MM.1S (cell line): Measurements from ENCODE around the gene DMXL2.

Source experiments
- DNase-seq: peaks from one replicate; pipeline ENCODE4 v3.0.0-alpha.2; 2015
- H2AFZ ChIP-seq: fragments of 300-600 bp; sonication (generic); 2 replicates; pipeline ENCODE4 v1.6.0; 2016; ENCODE audit warnings: antibody characterized with exemption, low read length
- H3F3A ChIP-seq: fragments of 300-600 bp; sonication (generic); 2 replicates; pipeline ENCODE4 v1.6.1; 2016; ENCODE audit warnings: mild to moderate bottlenecking, antibody characterized with exemption, low read length, moderate library complexity, mixed read lengths; ENCODE audit not compliant: insufficient read depth
- H3K27ac ChIP-seq: fragments of 300-600 bp; sonication (generic); 2 replicates; pipeline ENCODE4 v1.5.1; 2016; ENCODE audit warnings: mild to moderate bottlenecking, low read length
- H3K27me3 ChIP-seq: fragments of 300-600 bp; sonication (generic); replicated peaks from 2 replicates; pipeline ENCODE4 v1.6.0; 2016; ENCODE audit warnings: low read length; ENCODE audit not compliant: insufficient read depth
- H3K36me3 ChIP-seq: fragments of 300-600 bp; sonication (generic); replicated peaks from 2 replicates; pipeline ENCODE4 v1.6.1; 2016; ENCODE audit warnings: mild to moderate bottlenecking, low read length, mixed read lengths; ENCODE audit not compliant: insufficient read depth
- H3K4me1 ChIP-seq: fragments of 300-600 bp; sonication (generic); 2 replicates; pipeline ENCODE4 v1.6.1; 2016; ENCODE audit warnings: low read length, mixed read lengths
- H3K4me2 ChIP-seq: fragments of 300-600 bp; sonication (generic); 2 replicates; pipeline ENCODE4 v1.6.0; 2016; ENCODE audit warnings: low read depth, low read length
- H3K4me3 ChIP-seq: fragments of 300-600 bp; sonication (generic); 2 replicates; pipeline ENCODE4 v1.5.1; 2016; ENCODE audit warnings: low read length, mixed read lengths
- H3K79me2 ChIP-seq: fragments of 300-600 bp; sonication (generic); 2 replicates; pipeline ENCODE4 v1.6.1; 2016; ENCODE audit warnings: mixed run types, low read length, mixed read lengths
- H3K9ac ChIP-seq: fragments of 300-600 bp; sonication (generic); 2 replicates; pipeline ENCODE4 v1.6.1; 2016; ENCODE audit warnings: low read length, mixed read lengths
- H3K9me2 ChIP-seq: fragments of 300-600 bp; sonication (generic); replicated peaks from 2 replicates; pipeline ENCODE4 v1.6.1; 2016; ENCODE audit warnings: mild to moderate bottlenecking, low read length, mixed read lengths; ENCODE audit not compliant: insufficient read depth
- H3K9me3 ChIP-seq: fragments of 300-600 bp; sonication (generic); replicated peaks from 2 replicates; pipeline ENCODE4 v1.6.1; 2016; ENCODE audit warnings: mild to moderate bottlenecking, low read length, mixed read lengths; ENCODE audit not compliant: insufficient read depth
- H4K20me1 ChIP-seq: fragments of 300-600 bp; sonication (generic); 2 replicates; pipeline ENCODE4 v1.6.1; 2016; ENCODE audit warnings: mild to moderate bottlenecking, low read length, moderate library complexity, mixed read lengths; ENCODE audit not compliant: insufficient read depth
- EZH2 ChIP-seq: fragments of 300-600 bp; sonication (generic); optimal IDR thresholded peaks from 2 replicates; pipeline ENCODE3; 2017; ENCODE audit warnings: low read depth, mild to moderate bottlenecking, antibody characterized with exemption, low read length, mixed read lengths
- EZH2phosphoT487 ChIP-seq: fragments of 300-600 bp; sonication (generic); IDR thresholded peaks from 2 replicates; pipeline ENCODE4 v1.6.1; 2018; ENCODE audit warnings: antibody characterized with exemption, low read length
- TF ChIP-seq, protein P1 (sequence below): fragments of 300-600 bp; sonication (generic); IDR thresholded peaks from 2 replicates; pipeline ENCODE4 v1.5.1; 2016; ENCODE audit warnings: antibody characterized with exemption, low read length, mixed read lengths

The DMXL2 gene

DNA sequence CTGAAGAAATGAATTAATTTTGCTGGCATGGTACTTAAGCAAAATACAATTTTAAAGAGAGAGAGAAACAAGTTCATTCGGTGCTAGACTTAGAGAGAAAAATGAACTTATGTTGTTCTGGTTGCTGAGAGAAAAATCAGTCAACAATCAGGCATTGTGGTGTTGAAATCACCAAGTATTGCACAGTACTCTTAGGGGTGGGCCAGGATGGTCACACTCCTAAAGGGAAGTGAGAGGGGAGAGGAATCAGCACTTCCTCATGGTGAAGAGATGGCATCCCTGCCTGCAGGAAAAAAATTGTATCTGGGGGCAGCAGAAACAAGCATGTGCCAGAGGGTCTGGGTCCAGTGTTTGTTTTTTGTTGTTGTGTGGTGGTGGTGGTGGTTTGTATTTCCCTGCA, 7.0 kb upstream of the DMXL2 start:
- H3K4me3 ChIP-seq: no peak overlapping the region
- peaks cover 12% of the 10 kb centered on the region for H3K4me1 ChIP-seq
- H4K20me1 ChIP-seq: no peaks in the 10 kb centered on the region
- H3K79me2 ChIP-seq: no peaks in the 10 kb centered on the region
- H3K9ac ChIP-seq: no peak overlapping the region
- no peaks in the 10 kb centered on the region for H3K36me3 ChIP-seq
- H3K4me2 ChIP-seq: no peak overlapping the region
- no peak overlapping the region for H2AFZ ChIP-seq
- peaks cover 9% of the 10 kb centered on the region; the same call in 1 of the 2 replicates for H3F3A ChIP-seq
- H3K27ac ChIP-seq: no peak overlapping the region
- TF ChIP-seq EZH2phosphoT487 (no peak), EZH2 (no peak)
- TF ChIP-seq, protein P1, sequence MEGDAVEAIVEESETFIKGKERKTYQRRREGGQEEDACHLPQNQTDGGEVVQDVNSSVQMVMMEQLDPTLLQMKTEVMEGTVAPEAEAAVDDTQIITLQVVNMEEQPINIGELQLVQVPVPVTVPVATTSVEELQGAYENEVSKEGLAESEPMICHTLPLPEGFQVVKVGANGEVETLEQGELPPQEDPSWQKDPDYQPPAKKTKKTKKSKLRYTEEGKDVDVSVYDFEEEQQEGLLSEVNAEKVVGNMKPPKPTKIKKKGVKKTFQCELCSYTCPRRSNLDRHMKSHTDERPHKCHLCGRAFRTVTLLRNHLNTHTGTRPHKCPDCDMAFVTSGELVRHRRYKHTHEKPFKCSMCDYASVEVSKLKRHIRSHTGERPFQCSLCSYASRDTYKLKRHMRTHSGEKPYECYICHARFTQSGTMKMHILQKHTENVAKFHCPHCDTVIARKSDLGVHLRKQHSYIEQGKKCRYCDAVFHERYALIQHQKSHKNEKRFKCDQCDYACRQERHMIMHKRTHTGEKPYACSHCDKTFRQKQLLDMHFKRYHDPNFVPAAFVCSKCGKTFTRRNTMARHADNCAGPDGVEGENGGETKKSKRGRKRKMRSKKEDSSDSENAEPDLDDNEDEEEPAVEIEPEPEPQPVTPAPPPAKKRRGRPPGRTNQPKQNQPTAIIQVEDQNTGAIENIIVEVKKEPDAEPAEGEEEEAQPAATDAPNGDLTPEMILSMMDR: no peak
- H3K9me2 ChIP-seq: no peaks in the 10 kb centered on the region
- DNase-seq: no peak
- peaks cover 3% of the 10 kb centered on the region; the same call in 1 of the 2 replicates for H3K27me3 ChIP-seq
- H3K9me3 ChIP-seq: no peaks in the 10 kb centered on the region

DNA sequence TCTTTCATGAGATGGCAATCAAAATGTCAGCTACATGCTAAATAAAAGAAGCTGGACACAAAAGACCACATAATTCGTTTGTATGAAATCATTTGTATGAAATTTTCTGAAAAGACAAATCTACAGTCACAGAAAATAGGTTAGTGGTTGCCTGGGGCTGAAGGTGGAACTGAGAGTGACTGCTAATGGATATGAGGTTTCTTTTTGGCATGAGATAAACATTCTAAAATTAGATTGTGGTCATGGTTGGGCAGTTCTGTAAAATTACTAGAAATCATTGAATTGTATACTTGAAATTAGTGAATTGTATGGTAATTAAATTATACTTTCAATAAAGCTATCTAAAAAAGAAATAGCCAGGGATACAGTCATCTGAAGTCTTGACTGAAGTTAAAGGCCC, 2.7 kb upstream of the DMXL2 start:
- Histone ChIP-seq H2AFZ (no peak overlapping the region), H3K9me3 (no peaks in the 10 kb centered on the region), H3K79me2 (no peaks in the 10 kb centered on the region), H3K4me3 (no peak overlapping the region), H3K36me3 (no peaks in the 10 kb centered on the region), H3K4me2 (peak overlapping the region; percentile 31), H3F3A (peaks cover 18% of the 10 kb centered on the region; the same call in 1 of the 2 replicates), H3K27me3 (peaks cover 27% of the 10 kb centered on the region), H3K27ac (no peak overlapping the region), H3K9ac (no peak overlapping the region), H4K20me1 (no peaks in the 10 kb centered on the region), H3K9me2 (no peaks in the 10 kb centered on the region), H3K4me1 (peaks cover 22% of the 10 kb centered on the region)
- peak; percentile 53 for DNase-seq
- TF ChIP-seq, protein P1: no peak
- no peak for TF ChIP-seq EZH2
- TF ChIP-seq EZH2phosphoT487: no peak

DNA sequence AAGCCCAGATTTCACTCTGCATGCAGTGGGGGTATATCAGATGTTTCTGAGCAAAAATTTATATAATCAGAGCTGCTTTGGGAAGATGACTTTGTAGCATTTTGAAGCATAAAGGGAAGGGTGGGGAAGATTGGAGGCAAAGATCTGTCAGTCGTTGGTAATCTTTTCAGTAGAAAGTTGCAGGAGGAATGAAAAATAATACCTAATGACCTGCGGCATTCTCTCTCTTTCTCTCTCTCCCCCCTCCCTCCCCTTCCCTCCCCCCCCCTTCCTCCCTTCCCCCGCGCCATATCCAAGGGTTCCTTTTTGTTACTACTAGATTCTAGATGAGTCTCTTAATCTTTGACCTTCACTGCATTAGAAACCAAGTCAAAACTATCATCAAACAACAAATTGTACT, 1.5 kb upstream of the DMXL2 start:
- no peak for DNase-seq
- no peak overlapping the region for H3K27ac ChIP-seq
- no peaks in the 10 kb centered on the region for H3K79me2 ChIP-seq
- H3K9me3 ChIP-seq: no peaks in the 10 kb centered on the region
- no peaks in the 10 kb centered on the region for H3K36me3 ChIP-seq
- no peak for TF ChIP-seq EZH2
- no peak for TF ChIP-seq EZH2phosphoT487
- TF ChIP-seq, protein P1: no peak
- H3K9me2 ChIP-seq: no peaks in the 10 kb centered on the region
- peaks cover 27% of the 10 kb centered on the region for H3K27me3 ChIP-seq
- peaks cover 18% of the 10 kb centered on the region; the same call in 1 of the 2 replicates for H3F3A ChIP-seq
- no peak overlapping the region for H3K9ac ChIP-seq
- peaks cover 22% of the 10 kb centered on the region for H3K4me1 ChIP-seq
- no peaks in the 10 kb centered on the region for H4K20me1 ChIP-seq
- no peak overlapping the region for H3K4me3 ChIP-seq
- no peak overlapping the region for H2AFZ ChIP-seq
- no peak overlapping the region for H3K4me2 ChIP-seq
